Omental fat pad (tissue), 4 donors: Measurements from ENCODE around the gene PCED1B. TPM values are rescaled to one million over a fixed set of nuclear protein-coding genes. Genes with fewer than 3 reads are reported as not detected.

Experiments
- ATAC-seq: fragments of 150-250 bp; one replicate; pipeline ENCODE4 v1.9.1; 2016; ENCODE audit warnings: mild to moderate bottlenecking, moderate library complexity; ENCODE audit not compliant: low FRiP score
- DNase-seq: peaks from one replicate; pipeline ENCODE4 v3.0.0-alpha.2; 2019; ENCODE audit warnings: low spot score
- total RNA-seq, 4 donors: library from RNA; depleted of rRNA; stranded (reverse); fragments of >200 nt; gene quantifications; one replicate each; pipeline ENCODE4 v1.1.0, GENCODE V29; 2016
- TF ChIP-seq, protein P1 (sequence below), 3 donors: fragments of 450-650 bp; IDR thresholded peaks; one replicate each; pipeline ENCODE4 v1.5.1; 2016 to 2017; ENCODE audit warnings: antibody characterized with exemption in 3 of 3, mild to moderate bottlenecking in 3 of 3, moderate library complexity in 2 of 3

Gene PCED1B
- total RNA-seq, 4 donors from 2014 or later = 1.9 to 5.7 (median 3.8) TPM

DNA sequence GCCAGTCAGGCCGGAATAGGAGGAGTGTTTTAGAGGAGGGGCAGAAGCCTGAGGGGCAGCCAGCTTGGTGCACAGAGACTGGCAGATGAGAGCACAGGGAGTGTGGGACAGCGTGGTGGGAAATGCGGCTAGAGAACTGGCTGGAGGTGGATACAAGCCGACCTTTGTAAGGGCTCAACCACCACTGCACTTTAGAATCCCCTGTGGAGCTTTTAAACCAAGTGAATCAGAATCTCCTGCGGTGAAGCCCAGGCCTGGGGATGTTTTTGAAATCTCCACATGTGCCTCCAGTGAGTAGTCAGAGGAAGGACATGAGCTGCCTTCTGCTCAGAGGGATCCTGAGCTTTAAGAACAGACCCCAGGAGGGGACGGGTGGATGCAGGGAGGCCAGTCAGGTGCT, 10.9 kb upstream of the PCED1B start:
- ATAC-seq (no peak), DNase-seq (no peak)
- TF ChIP-seq, protein P1, sequence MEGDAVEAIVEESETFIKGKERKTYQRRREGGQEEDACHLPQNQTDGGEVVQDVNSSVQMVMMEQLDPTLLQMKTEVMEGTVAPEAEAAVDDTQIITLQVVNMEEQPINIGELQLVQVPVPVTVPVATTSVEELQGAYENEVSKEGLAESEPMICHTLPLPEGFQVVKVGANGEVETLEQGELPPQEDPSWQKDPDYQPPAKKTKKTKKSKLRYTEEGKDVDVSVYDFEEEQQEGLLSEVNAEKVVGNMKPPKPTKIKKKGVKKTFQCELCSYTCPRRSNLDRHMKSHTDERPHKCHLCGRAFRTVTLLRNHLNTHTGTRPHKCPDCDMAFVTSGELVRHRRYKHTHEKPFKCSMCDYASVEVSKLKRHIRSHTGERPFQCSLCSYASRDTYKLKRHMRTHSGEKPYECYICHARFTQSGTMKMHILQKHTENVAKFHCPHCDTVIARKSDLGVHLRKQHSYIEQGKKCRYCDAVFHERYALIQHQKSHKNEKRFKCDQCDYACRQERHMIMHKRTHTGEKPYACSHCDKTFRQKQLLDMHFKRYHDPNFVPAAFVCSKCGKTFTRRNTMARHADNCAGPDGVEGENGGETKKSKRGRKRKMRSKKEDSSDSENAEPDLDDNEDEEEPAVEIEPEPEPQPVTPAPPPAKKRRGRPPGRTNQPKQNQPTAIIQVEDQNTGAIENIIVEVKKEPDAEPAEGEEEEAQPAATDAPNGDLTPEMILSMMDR (IDR thresholded peaks at IDR 0.05) = no peak

DNA sequence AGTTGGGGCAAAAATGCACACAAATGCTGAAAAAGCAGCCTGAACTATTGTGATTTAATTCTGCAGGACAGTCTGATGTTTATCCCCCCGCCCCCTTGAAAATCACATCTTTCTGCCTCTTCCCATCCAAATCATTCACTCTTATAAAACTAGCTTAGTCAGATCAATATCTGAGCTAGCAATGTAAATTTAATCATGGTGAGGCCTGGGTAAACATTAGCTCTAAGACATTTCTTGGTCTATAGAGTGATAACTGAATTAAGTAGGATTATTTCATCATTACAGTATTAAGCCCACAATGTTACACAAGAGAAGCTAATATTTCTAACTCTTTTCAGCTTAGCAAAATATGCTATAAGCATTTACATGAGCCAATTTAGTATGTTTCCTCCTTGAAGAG, 9.1 kb upstream of the PCED1B start:
- ATAC-seq (no peak), DNase-seq (no peak)
- TF ChIP-seq, protein P1 (IDR thresholded peaks at IDR 0.05) = no peak

DNA sequence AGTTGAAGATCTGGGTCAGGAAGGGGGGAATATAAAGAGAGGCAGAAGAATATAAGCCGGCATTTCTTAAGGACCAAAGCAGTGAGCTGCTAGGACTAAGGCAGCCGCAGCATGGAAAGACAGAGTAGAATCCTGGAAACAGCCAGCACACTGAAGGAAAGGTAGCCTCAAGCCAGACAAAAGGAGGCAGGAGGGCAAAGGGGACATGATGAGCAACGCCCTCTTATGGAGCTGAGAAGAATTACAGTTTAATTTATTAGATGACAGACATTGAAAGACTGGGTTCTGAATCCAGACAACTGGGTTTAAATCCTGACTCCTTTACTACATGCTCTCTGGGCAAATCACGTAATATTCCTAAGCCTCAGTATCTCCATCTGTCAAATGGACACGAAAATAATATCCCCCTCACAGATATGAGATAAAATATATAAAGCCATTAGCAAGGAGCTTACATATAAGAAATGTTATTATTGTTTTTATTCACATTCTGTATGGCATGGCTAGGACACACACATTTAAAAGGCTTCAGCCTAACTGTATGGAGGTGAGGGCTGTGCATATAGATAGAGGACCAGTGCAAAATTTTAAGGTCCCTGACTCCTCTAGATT, 8.1 kb upstream of the PCED1B start:
- DNase-seq = no peak
- TF ChIP-seq, protein P1 (IDR thresholded peaks at IDR 0.05) = no peak
- ATAC-seq = no peak

DNA sequence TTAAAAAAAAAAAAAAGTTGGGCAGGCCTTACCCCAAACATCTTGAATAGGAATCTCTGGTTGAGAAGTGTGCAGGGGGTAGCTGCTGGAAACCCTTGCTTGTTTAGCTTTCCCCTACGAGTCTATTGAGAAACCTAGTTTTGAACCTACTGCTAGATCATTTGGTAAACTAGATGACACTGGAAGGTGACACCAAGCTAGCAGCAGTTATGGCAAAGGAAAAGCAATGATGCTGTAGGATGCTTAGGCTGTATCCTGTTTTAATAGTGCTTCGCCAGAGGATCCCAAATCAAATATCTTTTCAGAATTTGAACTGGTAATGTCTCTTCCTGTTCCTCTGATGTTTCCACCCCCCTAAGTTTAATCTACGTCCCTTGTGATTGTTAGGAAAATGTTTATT, 5.5 kb upstream of the PCED1B start:
- no peak for ATAC-seq
- TF ChIP-seq, protein P1 (IDR thresholded peaks at IDR 0.05) = no peak
- DNase-seq = no peak

DNA sequence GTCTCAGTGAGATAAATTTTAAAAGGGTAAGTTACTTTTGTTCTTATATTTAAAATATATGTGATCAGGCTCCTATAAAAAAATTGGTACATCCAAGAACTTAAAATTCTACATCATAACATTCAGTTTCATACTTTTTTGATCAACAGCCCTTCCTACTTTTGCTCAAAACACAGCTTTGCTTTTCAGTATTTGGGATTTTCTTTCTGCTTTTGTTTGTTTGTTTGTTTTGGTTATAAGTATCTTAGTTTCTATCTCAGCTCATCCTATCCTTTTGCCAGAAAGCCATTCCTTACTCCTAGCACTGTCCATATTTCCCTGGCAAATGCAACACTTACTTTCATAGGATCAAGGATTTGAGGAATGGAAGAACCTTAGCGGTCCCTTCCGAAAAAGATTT, 4.7 kb upstream of the PCED1B start:
- TF ChIP-seq, protein P1 (IDR thresholded peaks at IDR 0.05) = no peak
- DNase-seq (no peak), ATAC-seq (no peak)

DNA sequence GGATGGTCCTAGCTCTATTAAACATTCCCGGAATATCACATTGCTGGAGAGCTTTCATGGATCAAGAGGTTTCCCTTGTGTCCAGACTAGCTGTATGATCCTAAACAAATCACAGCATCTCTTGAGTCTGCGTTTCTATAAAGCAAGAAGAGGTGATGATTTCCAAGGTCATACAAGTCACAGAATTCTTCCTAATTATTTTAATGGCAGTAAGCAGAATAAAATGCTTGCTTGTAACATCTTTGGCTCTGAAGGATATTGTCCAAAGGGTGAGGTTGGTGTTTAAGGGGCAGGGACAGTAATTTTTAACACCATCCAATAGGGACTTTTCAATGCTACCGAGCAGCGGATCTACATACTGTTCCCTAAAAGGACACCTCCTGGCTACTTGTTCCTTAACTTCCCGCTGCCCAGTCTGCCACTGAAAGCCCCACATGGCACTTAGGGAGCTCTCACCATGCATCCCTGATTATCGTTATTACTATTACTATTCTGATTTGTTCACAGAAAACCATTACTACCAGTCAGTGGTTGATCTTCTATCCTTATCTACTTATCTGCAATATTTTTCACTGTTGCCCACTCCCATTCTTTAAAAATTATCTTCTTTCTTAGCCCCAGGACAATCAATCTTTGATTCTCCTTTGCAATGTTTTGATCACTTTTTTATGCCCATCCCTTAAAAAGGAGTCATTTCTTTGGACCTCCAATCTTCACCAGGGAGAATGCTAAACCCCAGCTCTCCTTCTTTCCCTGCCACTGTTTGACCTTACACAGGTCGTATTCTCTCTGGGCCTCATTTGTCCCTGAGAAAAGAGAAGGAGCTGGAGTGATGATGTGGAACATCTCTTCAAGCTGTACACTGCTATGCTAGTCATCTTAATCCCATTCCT, 4.0 kb upstream of the PCED1B start:
- no peak for ATAC-seq
- TF ChIP-seq, protein P1 (IDR thresholded peaks at IDR 0.05) = no peak
- no peak for DNase-seq
